Body of pancreas (tissue), 4 donors: Measurements from ENCODE around the gene ADCY9.

Experiments
- CTCF ChIP-seq, 7 experiments: fragments of 450-650 bp in 4 of 7; fragments of 200-600 bp in 3 of 7; sonication (generic) in 3 of 7; IDR thresholded peaks; one replicate each; pipeline ENCODE4 v1.5.1; 2016 to 2019; ENCODE audit warnings: antibody characterized with exemption in 7 of 7
- POLR2A ChIP-seq, 3 donors: fragments of 450-650 bp; IDR thresholded peaks; one replicate each; pipeline ENCODE4 v1.6.1; 2016; ENCODE audit warnings: antibody characterized with exemption in 3 of 3, mild to moderate bottlenecking in 2 of 3

GRCh38 chr16:3993052-3993785 lies 123.0 kb downstream of the ADCY9 start:
- TF ChIP-seq CTCF (IDR thresholded peaks at IDR 0.05): no peak
- no peak for TF ChIP-seq POLR2A (IDR thresholded peaks at IDR 0.05)
